DOHH2 (cell line): Measurements from ENCODE around the gene ZBED1.

Experiments
- H3F3A ChIP-seq: fragments of 200-600 bp; sonication (generic), shearing (Covaris generic); 2 replicates; pipeline ENCODE4 v1.6.0; 2016; ENCODE audit warnings: antibody characterized with exemption, mild to moderate bottlenecking; ENCODE audit not compliant: control insufficient read depth, insufficient read depth
- H3K27ac ChIP-seq: fragments of 200-600 bp; sonication (generic); 2 replicates; pipeline ENCODE4 v1.5.1; 2014; ENCODE audit warnings: low read depth, mild to moderate bottlenecking, low read length, moderate library complexity
- H3K27me3 ChIP-seq: fragments of 200-600 bp; sonication (generic); 2 replicates; pipeline ENCODE4 v1.6.1; 2014; ENCODE audit warnings: mild to moderate bottlenecking, low read length, mixed read lengths; ENCODE audit not compliant: control insufficient read depth
- H3K36me3 ChIP-seq: fragments of 200-600 bp; sonication (generic); 2 replicates; pipeline ENCODE4 v1.6.1; 2014; ENCODE audit warnings: mild to moderate bottlenecking, low read length, moderate library complexity, mixed read lengths; ENCODE audit not compliant: control insufficient read depth
- H3K4me1 ChIP-seq: fragments of 200-600 bp; sonication (generic); 2 replicates; pipeline ENCODE4 v1.6.1; 2014; ENCODE audit warnings: mild to moderate bottlenecking, low read length, mixed read lengths; ENCODE audit not compliant: control insufficient read depth
- H3K4me2 ChIP-seq: fragments of 200-600 bp; sonication (generic); 2 replicates; pipeline ENCODE4 v1.6.0; 2014; ENCODE audit warnings: mild to moderate bottlenecking, low read length, moderate library complexity
- H3K4me3 ChIP-seq: fragments of 200-600 bp; sonication (generic); 2 replicates; pipeline ENCODE4 v1.5.1; 2014; ENCODE audit warnings: mild to moderate bottlenecking, low read length, mixed read lengths
- H3K79me2 ChIP-seq: fragments of 200-600 bp; sonication (generic); 2 replicates; pipeline ENCODE4 v1.6.1; 2014; ENCODE audit warnings: mild to moderate bottlenecking, low read length, mixed read lengths; ENCODE audit not compliant: control insufficient read depth
- H3K9me2 ChIP-seq: fragments of 200-600 bp; sonication (generic); replicated peaks from 2 replicates; pipeline ENCODE4 v1.6.1; 2014; ENCODE audit warnings: mild to moderate bottlenecking, low read length, mixed read lengths; ENCODE audit not compliant: control insufficient read depth
- H3K9me3 ChIP-seq: fragments of 200-600 bp; sonication (generic); 2 replicates; pipeline ENCODE4 v1.6.1; 2014; ENCODE audit warnings: antibody characterized with exemption, low read length, mixed read lengths; ENCODE audit not compliant: control insufficient read depth, insufficient read depth
- H4K20me1 ChIP-seq: fragments of 200-600 bp; sonication (generic); 2 replicates; pipeline ENCODE4 v1.6.0; 2014; ENCODE audit warnings: low read depth, mild to moderate bottlenecking, antibody characterized with exemption, low read length, moderate library complexity; ENCODE audit not compliant: control insufficient read depth, insufficient read depth
- CTCF ChIP-seq: fragments of 200-600 bp; sonication (generic); IDR thresholded peaks from one replicate; pipeline ENCODE4 v1.5.1; 2014; ENCODE audit warnings: antibody characterized with exemption, mild to moderate bottlenecking, low read depth, low read length; ENCODE audit not compliant: poor library complexity, severe bottlenecking
- EZH2phosphoT487 ChIP-seq: fragments of 200-600 bp; sonication (generic); IDR thresholded peaks from 2 replicates; pipeline ENCODE4 v1.6.1; 2017; ENCODE audit warnings: borderline replicate concordance, mild to moderate bottlenecking, antibody characterized with exemption, low read length, moderate library complexity, mixed read lengths

Gene ZBED1

GRCh38 chrX:2469196-2469685, 31.5 kb downstream of the ZBED1 start:
- H3K79me2 ChIP-seq = peaks cover 57% of the 10 kb centered on the region
- TF ChIP-seq EZH2phosphoT487 = no peak
- no peak for TF ChIP-seq CTCF
- H3K27ac ChIP-seq = no peak overlapping the region
- no peaks in the 10 kb centered on the region for H3K36me3 ChIP-seq
- no peaks in the 10 kb centered on the region for H3F3A ChIP-seq
- H3K4me1 ChIP-seq = no peaks in the 10 kb centered on the region
- no peak overlapping the region for H3K4me2 ChIP-seq
- no peaks in the 10 kb centered on the region for H3K9me3 ChIP-seq
- no peaks in the 10 kb centered on the region for H3K27me3 ChIP-seq
- no peaks in the 10 kb centered on the region for H3K9me2 ChIP-seq
- peaks cover 7% of the 10 kb centered on the region; the same call in 1 of the 2 replicates for H4K20me1 ChIP-seq
- H3K4me3 ChIP-seq = no peak overlapping the region

GRCh38 chrX:2468261-2469195, 32.2 kb downstream of the ZBED1 start:
- no peaks in the 10 kb centered on the region for H3K9me2 ChIP-seq
- TF ChIP-seq EZH2phosphoT487 (no peak), CTCF (no peak)
- H3K27ac ChIP-seq = no peak overlapping the region
- H3K9me3 ChIP-seq = no peaks in the 10 kb centered on the region
- no peaks in the 10 kb centered on the region for H3K27me3 ChIP-seq
- no peaks in the 10 kb centered on the region for H3K36me3 ChIP-seq
- H3K4me3 ChIP-seq = no peak overlapping the region
- H3K79me2 ChIP-seq = peaks cover 61% of the 10 kb centered on the region
- H3F3A ChIP-seq = no peaks in the 10 kb centered on the region
- H3K4me2 ChIP-seq = no peak overlapping the region
- H4K20me1 ChIP-seq = peaks cover 7% of the 10 kb centered on the region; the same call in 1 of the 2 replicates
- no peaks in the 10 kb centered on the region for H3K4me1 ChIP-seq

- Histone ChIP-seq H3K27ac (no peak overlapping the region), H4K20me1 (peaks cover 7% of the 10 kb centered on the region; the same call in 1 of the 2 replicates), H3K9me2 (no peaks in the 10 kb centered on the region), H3K79me2 (peaks cover 58% of the 10 kb centered on the region), H3K9me3 (no peaks in the 10 kb centered on the region), H3F3A (no peaks in the 10 kb centered on the region), H3K36me3 (no peaks in the 10 kb centered on the region), H3K4me2 (no peak overlapping the region), H3K27me3 (no peaks in the 10 kb centered on the region), H3K4me3 (no peak overlapping the region), H3K4me1 (no peaks in the 10 kb centered on the region)
- TF ChIP-seq EZH2phosphoT487 (no peak), CTCF (no peak)
Observed at GRCh38 chrX:2466876-2467656, 33.7 kb downstream of the ZBED1 start.
